Activated T-helper 2 cell treated with anti-CD3 and anti-CD28 coated beads, Interferon-gamma antibody, Interleukin-2, Interleukin-4, amounts not matched to agents 10 μg/mL and 5 μg/mL and 100 μg/mL, durations not matched to agents 14 hours and 24 hours and 36 hours (primary cell): ENCODE data around the gene MYMX. TPM values are rescaled to one million over a fixed set of nuclear protein-coding genes. Genes with fewer than 3 reads are reported as not detected.
"Not testable (repeated sequence)": the region's sequence is repeated elsewhere in the genome, so short reads cannot be mapped to it uniquely, and the experiment has no call there.

Source experiments
- DNase-seq: peaks from one replicate; pipeline ENCODE4 v3.0.0; 2021; ENCODE audit warnings: low spot score
- H3K27ac Mint-ChIP-seq: one replicate; pipeline ENCODE4 v1.8.0; 2021; ENCODE audit warnings: mixed read lengths
- H3K27me3 Mint-ChIP-seq: one replicate; pipeline ENCODE4 v1.8.0; 2021; ENCODE audit warnings: low read depth, mixed read lengths
- H3K36me3 Mint-ChIP-seq: one replicate; pipeline ENCODE4 v1.8.0; 2021; ENCODE audit warnings: low read depth, mixed read lengths
- H3K4me1 Mint-ChIP-seq: one replicate; pipeline ENCODE4 v1.8.0; 2021; ENCODE audit warnings: low read depth, mixed read lengths
- H3K4me3 Mint-ChIP-seq: one replicate; pipeline ENCODE4 v1.8.0; 2021; ENCODE audit warnings: low read depth, mild to moderate bottlenecking, moderate library complexity, mixed read lengths
- H3K9me3 Mint-ChIP-seq: one replicate; pipeline ENCODE4 v1.8.0; 2021; ENCODE audit warnings: mixed read lengths
- intact Hi-C: fragments of 100-400 bp; cut with micrococcal nuclease; formaldehyde crosslinking; loops from one replicate; pipeline ENCODE4 v1.15.1; 2023
- total RNA-seq: library from RNA; stranded (reverse); gene quantifications from 2 replicates; pipeline ENCODE4 v1.2.3, GENCODE V29; 2022

Gene MYMX
- total RNA-seq, 1 donor from 2014 or later: not detected

GRCh38 chr6:44225579-44226325 is 9.0 kb downstream of the MYMX start:
- H3K4me1 Mint-ChIP-seq: peaks cover 34% of the 10 kb centered on the region
- H3K4me3 Mint-ChIP-seq: peak overlapping the region; percentile 65

GRCh38 chr6:44226368-44227147 is 9.8 kb downstream of the MYMX start:
- DNase-seq: no peak
- peaks cover 29% of the 10 kb centered on the region for H3K4me1 Mint-ChIP-seq
- no peak overlapping the region for H3K27ac Mint-ChIP-seq
- no peak overlapping the region for H3K4me3 Mint-ChIP-seq
- no peaks in the 10 kb centered on the region for H3K27me3 Mint-ChIP-seq
- intact Hi-C loops: no loop called here
- no peaks in the 10 kb centered on the region for H3K9me3 Mint-ChIP-seq
- peaks cover 47% of the 10 kb centered on the region for H3K36me3 Mint-ChIP-seq

More at GRCh38 chr6:44225579-44226325, 9.0 kb downstream of the MYMX start:
- intact Hi-C loops: no loop called here
- Mint-ChIP-seq H3K27me3 (no peaks in the 10 kb centered on the region), H3K9me3 (no peaks in the 10 kb centered on the region), H3K27ac (no peak overlapping the region), H3K36me3 (peaks cover 39% of the 10 kb centered on the region)
- DNase-seq: no peak

- intact Hi-C loops: no loop called here
- H3K4me3 Mint-ChIP-seq: no peak overlapping the region
- peaks cover 23% of the 10 kb centered on the region for H3K4me1 Mint-ChIP-seq
- no peak overlapping the region for H3K27ac Mint-ChIP-seq
- H3K27me3 Mint-ChIP-seq: no peaks in the 10 kb centered on the region
- no peak for DNase-seq
- H3K36me3 Mint-ChIP-seq: peaks cover 52% of the 10 kb centered on the region
- no peaks in the 10 kb centered on the region for H3K9me3 Mint-ChIP-seq
Measured at GRCh38 chr6:44227148-44227793, 10.5 kb downstream of the MYMX start.

GRCh38 chr6:44228031-44228430 is 11.3 kb downstream of the MYMX start:
- Mint-ChIP-seq H3K27ac (no peak overlapping the region), H3K27me3 (no peaks in the 10 kb centered on the region), H3K4me3 (no peak overlapping the region), H3K9me3 (no peaks in the 10 kb centered on the region), H3K4me1 (peaks cover 18% of the 10 kb centered on the region), H3K36me3 (peaks cover 59% of the 10 kb centered on the region)
- DNase-seq: no peak
- intact Hi-C loops: no loop called here

GRCh38 chr6:44228433-44228832 is 11.7 kb downstream of the MYMX start:
- H3K4me3 Mint-ChIP-seq: no peak overlapping the region
- H3K27ac Mint-ChIP-seq: no peak overlapping the region
- DNase-seq: no peak
- H3K27me3 Mint-ChIP-seq: no peaks in the 10 kb centered on the region
- no peaks in the 10 kb centered on the region for H3K9me3 Mint-ChIP-seq
- H3K36me3 Mint-ChIP-seq: peaks cover 63% of the 10 kb centered on the region
- peaks cover 19% of the 10 kb centered on the region for H3K4me1 Mint-ChIP-seq
- intact Hi-C loops: no loop called here

GRCh38 chr6:44228836-44229235 is 12.1 kb downstream of the MYMX start:
- intact Hi-C loops: no loop called here
- no peaks in the 10 kb centered on the region for H3K9me3 Mint-ChIP-seq
- H3K4me1 Mint-ChIP-seq: peaks cover 23% of the 10 kb centered on the region
- H3K4me3 Mint-ChIP-seq: no peak overlapping the region
- DNase-seq: no peak
- H3K27me3 Mint-ChIP-seq: no peaks in the 10 kb centered on the region
- H3K27ac Mint-ChIP-seq: no peak overlapping the region
- H3K36me3 Mint-ChIP-seq: peaks cover 67% of the 10 kb centered on the region

- no peak for DNase-seq
- H3K9me3 Mint-ChIP-seq: no peaks in the 10 kb centered on the region
- H3K4me1 Mint-ChIP-seq: peaks cover 20% of the 10 kb centered on the region
- no peak overlapping the region for H3K4me3 Mint-ChIP-seq
- no peak overlapping the region for H3K27ac Mint-ChIP-seq
- intact Hi-C loops: loop anchor here (10.0 kb wide), 1 partner anchor 135 kb away; no protein-coding TSS in a partner anchor
- H3K27me3 Mint-ChIP-seq: no peaks in the 10 kb centered on the region
- peaks cover 72% of the 10 kb centered on the region for H3K36me3 Mint-ChIP-seq
Measured at GRCh38 chr6:44229376-44230033, 12.8 kb downstream of the MYMX start.

- intact Hi-C loops: loop anchor here (10.0 kb wide), 1 partner anchor 135 kb away; no protein-coding TSS in a partner anchor
- Mint-ChIP-seq H3K4me1 (peaks cover 17% of the 10 kb centered on the region), H3K27me3 (no peaks in the 10 kb centered on the region), H3K27ac (no peak overlapping the region), H3K36me3 (peaks cover 75% of the 10 kb centered on the region), H3K9me3 (no peaks in the 10 kb centered on the region), H3K4me3 (no peak overlapping the region)
- DNase-seq: no peak
Measured at GRCh38 chr6:44230034-44230675, 13.4 kb downstream of the MYMX start.

GRCh38 chr6:44231426-44231825 is 14.7 kb downstream of the MYMX start:
- intact Hi-C loops: loop anchor here (10.0 kb wide), 1 partner anchor 137 kb away; no protein-coding TSS in a partner anchor
- H3K4me1 Mint-ChIP-seq: peaks cover 18% of the 10 kb centered on the region
- not testable (repeated sequence) for H3K4me3 Mint-ChIP-seq, DNase-seq, H3K9me3 Mint-ChIP-seq, H3K27ac Mint-ChIP-seq, H3K27me3 Mint-ChIP-seq
- peaks cover 82% of the 10 kb centered on the region for H3K36me3 Mint-ChIP-seq

- Mint-ChIP-seq H3K9me3 (no peaks in the 10 kb centered on the region), H3K27ac (peak overlapping the region; percentile 70), H3K27me3 (no peaks in the 10 kb centered on the region), H3K36me3 (peaks cover 81% of the 10 kb centered on the region), H3K4me3 (no peak overlapping the region), H3K4me1 (peaks cover 28% of the 10 kb centered on the region)
- intact Hi-C loops: loop anchor here (1.0 to 10.0 kb wide), 2 partner anchors 9 to 138 kb away; no protein-coding TSS in a partner anchor
- no peak for DNase-seq
Measured at GRCh38 chr6:44232676-44233566, 16.2 kb downstream of the MYMX start.

- no peaks in the 10 kb centered on the region for H3K27me3 Mint-ChIP-seq
- no peak overlapping the region for H3K4me3 Mint-ChIP-seq
- intact Hi-C loops: loop anchor here (1.0 to 10.0 kb wide), 2 partner anchors 9 to 139 kb away; no protein-coding TSS in a partner anchor
- peaks cover 35% of the 10 kb centered on the region for H3K4me1 Mint-ChIP-seq
- no peak for DNase-seq
- peaks cover 76% of the 10 kb centered on the region for H3K36me3 Mint-ChIP-seq
- H3K9me3 Mint-ChIP-seq: no peaks in the 10 kb centered on the region
- peak overlapping the region; percentile 5 for H3K27ac Mint-ChIP-seq
Measured at GRCh38 chr6:44233567-44234100, 16.9 kb downstream of the MYMX start.
